Lower leg skin (tissue), 4 donors: ENCODE results near the gene TXNRD2. TPM values are rescaled to one million over a fixed set of nuclear protein-coding genes. Genes with fewer than 3 reads are reported as not detected.
"Not testable (repeated sequence)": the region's sequence is repeated elsewhere in the genome, so short reads cannot be mapped to it uniquely, and the experiment has no call there.

Experiments
- DNase-seq, 2 donors: peaks; one replicate each; pipeline ENCODE4 v3.0.0-alpha.2; 2019; ENCODE audit warnings: low spot score in 2 of 2
- H3K4me3 ChIP-seq: fragments of 200-600 bp; sonication (generic); 2 replicates; pipeline ENCODE4 v1.5.1; 2017; ENCODE audit warnings: mild to moderate bottlenecking, low read depth; ENCODE audit not compliant: poor library complexity, severe bottlenecking
- CTCF ChIP-seq, 3 donors: fragments of 450-650 bp; IDR thresholded peaks; one replicate each; pipeline ENCODE4 v1.5.1; 2016; ENCODE audit warnings: antibody characterized with exemption in 3 of 3, mild to moderate bottlenecking in 3 of 3, moderate library complexity in 2 of 3
- POLR2A ChIP-seq, 2 donors: fragments of 450-650 bp; IDR thresholded peaks; one replicate each; pipeline ENCODE4 v1.6.1; 2016 to 2017; ENCODE audit warnings: antibody characterized with exemption in 2 of 2, mild to moderate bottlenecking in 1 of 2, moderate library complexity in 1 of 2
- WGBS, 2 donors: methylation state at CpG; one replicate each; pipeline ENCODE4 v1.1.5; 2018; 5-methylcytosine and 5-hydroxymethylcytosine counted together
- intact Hi-C: fragments of 100-400 bp; cut with DNase I; formaldehyde crosslinking; loops from one replicate; pipeline ENCODE4 v1.15.0; 2023; ENCODE audit warnings: low total_unique reads
- total RNA-seq, 4 donors: library from RNA; depleted of rRNA; stranded (reverse); fragments of >200 nt; gene quantifications; one replicate each; pipeline ENCODE4 v1.1.0, GENCODE V29; 2016

The TXNRD2 gene
- total RNA-seq, 4 donors from 2014 or later, result 10.9 to 16.8 (median 15.2) TPM

DNA sequence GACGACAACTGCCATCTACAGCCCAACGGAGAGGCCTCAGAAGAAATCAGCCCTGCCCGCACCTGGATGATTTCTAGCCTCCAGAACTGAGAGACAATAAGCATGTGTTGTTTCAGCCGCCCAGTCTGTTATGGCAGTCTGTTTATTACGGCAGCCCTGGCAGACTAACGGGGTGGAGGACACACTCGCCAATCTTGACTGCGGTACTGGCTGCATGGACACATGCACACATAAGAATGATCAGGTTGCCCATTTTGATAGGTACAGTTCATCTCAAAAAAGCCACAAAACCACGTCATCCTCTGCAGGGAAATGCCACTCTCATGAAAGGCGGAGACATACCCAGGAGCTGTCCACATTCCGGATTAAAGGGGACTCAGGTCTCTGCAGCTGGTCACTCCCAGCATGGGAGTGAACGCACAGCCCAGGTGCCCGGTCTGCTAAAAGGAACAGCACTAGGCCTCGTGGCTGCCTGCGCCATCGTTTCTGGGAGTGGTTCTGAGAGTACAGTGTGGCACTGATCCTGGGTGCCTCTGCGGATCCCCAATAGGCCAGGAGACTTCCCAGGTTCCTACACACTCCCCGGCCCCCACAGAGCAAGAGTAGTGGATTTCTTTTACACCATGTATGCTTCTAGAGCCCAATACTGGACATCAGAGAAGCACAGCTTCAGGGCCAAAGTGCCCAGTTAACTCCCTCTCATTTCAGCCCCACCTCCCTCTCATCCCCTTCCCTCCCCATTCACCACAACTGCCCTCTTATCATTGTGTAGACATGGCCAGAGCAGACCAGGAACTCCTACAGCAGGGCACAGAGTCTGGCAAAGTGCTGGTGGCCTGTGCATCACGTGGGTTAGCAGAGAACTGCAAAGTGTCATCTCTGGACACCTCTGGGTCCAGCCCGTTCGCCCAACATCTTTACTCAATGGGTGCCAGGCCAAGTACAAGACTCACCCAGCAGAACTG, 11.8 kb downstream of the TXNRD2 start:
- 92 to 93% methylated on average over 21 of the region's 21 CpGs for WGBS, 2 donors
- no peak overlapping the region for H3K4me3 ChIP-seq
- TF ChIP-seq CTCF (IDR thresholded peaks at IDR 0.05), result no peak
- no peak for TF ChIP-seq POLR2A (IDR thresholded peaks at IDR 0.05)
- intact Hi-C loops, result no loop called here
- no peak for DNase-seq

- WGBS, 2 donors, result 88 to 90% methylated on average over 11 of the region's 11 CpGs
- TF ChIP-seq POLR2A (IDR thresholded peaks at IDR 0.05) (no peak), CTCF (IDR thresholded peaks at IDR 0.05) (no peak)
- no peak overlapping the region for H3K4me3 ChIP-seq
- intact Hi-C loops, result no loop called here
- no peak for DNase-seq
Observed at GRCh38 chr22:19928207-19928606, 13.4 kb downstream of the TXNRD2 start.

DNA sequence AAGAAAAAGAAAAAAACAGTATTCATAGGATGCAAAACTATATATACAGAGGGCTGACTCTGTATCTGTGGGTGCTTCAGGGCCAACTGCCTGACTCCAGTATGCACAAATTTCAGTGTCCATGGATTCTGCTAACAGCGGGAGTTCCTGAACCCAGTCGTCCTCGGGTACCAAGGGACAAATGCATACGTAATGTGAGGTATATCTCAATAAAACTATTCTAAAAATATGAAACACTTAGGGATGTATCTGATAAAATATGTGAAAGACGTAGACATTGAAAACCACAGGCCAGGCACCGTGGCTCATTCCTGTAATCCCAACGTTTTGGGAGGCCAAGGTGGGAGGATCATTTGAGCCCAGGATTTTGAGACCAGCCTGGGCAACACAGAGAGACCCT, 13.9 kb downstream of the TXNRD2 start:
- intact Hi-C loops, result no loop called here
- 89% methylated on average over 7 of the region's 7 CpGs for WGBS, 2 donors
- no peak overlapping the region for H3K4me3 ChIP-seq
- TF ChIP-seq POLR2A (IDR thresholded peaks at IDR 0.05) (no peak), CTCF (IDR thresholded peaks at IDR 0.05) (no peak)
- DNase-seq, result no peak

DNA sequence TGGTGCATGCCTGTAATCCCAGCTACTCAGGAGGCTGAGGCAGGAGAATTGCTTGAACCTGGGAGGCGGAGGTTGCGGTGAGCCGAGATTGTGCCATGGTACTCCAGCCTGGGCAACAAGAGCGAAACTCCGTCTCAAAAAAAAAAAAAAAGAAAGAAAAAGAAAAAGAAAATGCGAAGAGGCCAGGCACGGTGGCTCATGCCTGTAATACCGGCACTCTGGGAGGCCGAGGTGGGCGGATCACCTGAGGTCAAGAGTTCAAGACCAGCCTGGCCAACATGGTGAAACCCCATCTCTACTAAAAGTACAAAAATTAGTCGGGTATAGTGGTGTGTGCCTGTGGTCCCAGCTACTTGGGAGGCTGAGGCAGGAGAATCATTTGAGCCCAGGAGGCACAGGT, 15.6 kb downstream of the TXNRD2 start:
- intact Hi-C loops, DNase-seq, H3K4me3 ChIP-seq: not testable (repeated sequence)
- 83 to 86% methylated on average over 11 of the region's 11 CpGs for WGBS, 2 donors

DNA sequence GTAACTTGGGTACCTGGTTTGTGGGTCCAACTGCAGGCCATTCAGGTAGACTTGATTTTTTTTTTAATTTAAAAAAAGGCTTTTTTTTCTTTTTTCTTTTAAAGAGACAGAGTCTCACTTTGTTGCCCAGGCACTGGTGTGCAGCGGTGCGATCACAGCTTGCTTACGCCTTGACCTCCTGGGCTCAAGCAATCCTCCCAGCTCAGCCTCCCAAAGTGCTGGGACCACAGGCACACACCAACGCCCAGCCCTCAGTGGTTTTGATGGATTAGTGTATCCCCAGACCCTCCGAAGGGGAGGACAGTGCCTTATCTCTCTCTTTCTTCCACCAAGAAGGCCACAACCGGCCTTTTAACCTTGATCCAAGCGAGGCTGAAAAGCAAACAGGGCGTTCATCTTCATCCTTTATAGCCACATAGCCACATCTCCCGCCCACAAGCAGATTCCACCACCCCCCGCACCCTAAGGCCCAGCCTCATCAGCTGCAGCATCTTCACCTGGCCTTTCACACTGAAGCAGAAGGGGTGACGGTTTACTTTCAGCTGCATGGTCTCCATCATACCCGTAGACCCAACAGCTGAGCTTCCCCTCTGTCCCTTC, 17.6 kb downstream of the TXNRD2 start:
- no peak for TF ChIP-seq POLR2A (IDR thresholded peaks at IDR 0.05)
- TF ChIP-seq CTCF (IDR thresholded peaks at IDR 0.05), result no peak
- no peak for DNase-seq
- no peak overlapping the region for H3K4me3 ChIP-seq
- WGBS, 2 donors, result 88 to 89% methylated on average over 12 of the region's 12 CpGs
- intact Hi-C loops, result no loop called here

- WGBS, 2 donors, result 65 to 74% methylated on average over 3 of the region's 3 CpGs
- intact Hi-C loops, result no loop called here
- H3K4me3 ChIP-seq, result no peak overlapping the region
- TF ChIP-seq POLR2A (IDR thresholded peaks at IDR 0.05) (no peak), CTCF (IDR thresholded peaks at IDR 0.05) (no peak)
- DNase-seq, result no peak
Observed at GRCh38 chr22:19921544-19922081, 20.0 kb downstream of the TXNRD2 start.
